HepG2 (cell line): Measurements from ENCODE around the gene RSPRY1. TPM values are rescaled to one million over a fixed set of nuclear protein-coding genes. Genes with fewer than 3 reads are reported as not detected.

Source experiments
- CHCHD3 ChIP-seq: sonication (generic); formaldehyde crosslinking; IDR thresholded peaks from 2 replicates; pipeline ENCODE4 v1.8.0; 2022; ENCODE audit warnings: mild to moderate bottlenecking, missing genetic modification reagents, moderate library complexity
- ELF4 ChIP-seq: sonication (generic); formaldehyde crosslinking; IDR thresholded peaks from 2 replicates; pipeline ENCODE4 v1.5.0; 2020; ENCODE audit warnings: missing genetic modification reagents, mild to moderate bottlenecking, moderate library complexity, borderline replicate concordance
- FOXK2 ChIP-seq: fragments of 450-650 bp; IDR thresholded peaks from 2 replicates; pipeline ENCODE4 v1.6.1; 2016
- REXO4 ChIP-seq: sonication (generic); formaldehyde crosslinking; IDR thresholded peaks from 2 replicates; pipeline ENCODE4 v1.8.0; 2022; ENCODE audit warnings: missing genetic modification reagents, mild to moderate bottlenecking, borderline replicate concordance
- SRSF4 ChIP-seq: fragments of 200-400 bp; formaldehyde crosslinking; IDR thresholded peaks from one replicate; pipeline ENCODE4 v1.6.1; 2018; ENCODE audit warnings: mild to moderate bottlenecking, low read depth, low read length, moderate library complexity; ENCODE audit not compliant: poor library complexity, severe bottlenecking
- ZNF839 ChIP-seq: sonication (generic); formaldehyde crosslinking; IDR thresholded peaks from 2 replicates; pipeline ENCODE4 v1.4.0; 2020; ENCODE audit warnings: missing genetic modification reagents, mild to moderate bottlenecking, borderline replicate concordance
- ZSCAN9 ChIP-seq: IDR thresholded peaks from 2 replicates; pipeline ENCODE4 v1.6.1; 2016; ENCODE audit warnings: borderline replicate concordance
- polyA plus RNA-seq, 8 experiments: library from polyadenylated mRNA; depleted of rRNA in 3 of 8; stranded (reverse) in 7 of 8; unstranded in 1 of 8; fragments of >200 nt; fragmentation: Illumina TruSeq in 4 of 8; extraction: Trizol in 4 of 8; gene quantifications; 2 replicates each; pipeline versions ENCODE4 v1.2.1 to v1.2.3, GENCODE V29; 2011 to 2016; ENCODE audit warnings: low read depth in 4 of 8, missing spikeins in 1 of 8, mixed read lengths in 1 of 8; ENCODE audit not compliant: insufficient read depth in 1 of 8
- total RNA-seq, 5 experiments: library from RNA; depleted of rRNA; stranded (reverse); fragments of >200 nt; fragmentation: Illumina TruSeq; extraction: Trizol; gene quantifications; 2 replicates each; pipeline ENCODE4 v1.2.3, GENCODE V29; 2016; ENCODE audit warnings: low read depth in 1 of 5
- TF ChIP-seq, protein P1 (sequence below): IDR thresholded peaks from 2 replicates; pipeline ENCODE4 v1.6.1; 2016; ENCODE audit warnings: low read depth, missing genetic modification reagents, missing compliant biosample characterization
- TF ChIP-seq, protein P2 (sequence below): sonication (generic); formaldehyde crosslinking; IDR thresholded peaks from 2 replicates; pipeline ENCODE4 v1.5.0; 2020; ENCODE audit warnings: missing genetic modification reagents
- TF ChIP-seq, protein P3 (sequence below): sonication (generic); formaldehyde crosslinking; IDR thresholded peaks from 2 replicates; pipeline ENCODE4; 2020; ENCODE audit warnings: missing genetic modification reagents, mild to moderate bottlenecking, borderline replicate concordance
- TF ChIP-seq, protein P4 (sequence below): sonication (generic); formaldehyde crosslinking; IDR thresholded peaks from 2 replicates; pipeline ENCODE4 v1.5.1; 2020; ENCODE audit warnings: mild to moderate bottlenecking, missing genetic modification reagents, borderline replicate concordance

Gene RSPRY1
- total and polyA plus RNA-seq, 2 of the 13 experiments (the other 11 are each of a cell fraction or from before 2014, with no cell fraction given) = 53.4 to 61.0 TPM

DNA sequence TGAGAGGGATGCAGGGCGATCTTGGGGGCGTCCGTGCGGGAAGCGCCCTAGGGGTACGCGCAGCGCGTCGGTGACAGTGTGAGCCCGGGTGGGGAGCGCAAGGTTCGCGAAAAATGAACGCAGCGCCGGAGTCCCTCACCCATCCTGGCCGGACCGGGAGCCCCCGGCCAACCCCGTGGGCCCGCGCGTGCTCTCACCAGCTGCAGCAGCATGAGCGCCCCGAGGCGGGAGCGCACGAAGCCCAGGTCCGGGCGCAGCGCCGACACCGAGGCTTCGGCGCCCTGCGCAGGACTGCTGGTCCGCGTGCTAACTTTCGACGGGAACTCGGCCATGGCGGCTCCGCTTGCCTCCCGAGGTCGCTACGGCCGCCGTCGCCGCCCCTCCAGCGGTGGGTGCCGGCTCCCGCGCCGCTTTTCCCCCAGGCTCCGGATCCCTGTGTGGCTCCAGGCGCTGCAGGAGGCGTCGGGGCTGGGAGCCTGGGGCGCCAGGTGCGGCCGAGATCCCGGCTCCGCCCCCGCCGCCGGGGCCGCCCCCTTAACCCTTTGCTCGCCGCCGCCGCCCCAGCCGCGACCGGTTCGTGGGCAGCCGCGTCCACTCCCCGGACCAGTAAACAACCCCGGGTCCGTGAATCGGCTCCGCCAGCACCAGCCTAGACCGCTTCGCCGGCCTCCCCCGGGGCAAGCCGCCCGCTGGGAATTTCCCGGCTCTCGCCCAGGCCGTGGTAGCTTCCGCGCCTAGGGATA, 98.3 kb downstream of the RSPRY1 start, which contains the start of gene PLLP (continued):
- TF ChIP-seq, protein P1, sequence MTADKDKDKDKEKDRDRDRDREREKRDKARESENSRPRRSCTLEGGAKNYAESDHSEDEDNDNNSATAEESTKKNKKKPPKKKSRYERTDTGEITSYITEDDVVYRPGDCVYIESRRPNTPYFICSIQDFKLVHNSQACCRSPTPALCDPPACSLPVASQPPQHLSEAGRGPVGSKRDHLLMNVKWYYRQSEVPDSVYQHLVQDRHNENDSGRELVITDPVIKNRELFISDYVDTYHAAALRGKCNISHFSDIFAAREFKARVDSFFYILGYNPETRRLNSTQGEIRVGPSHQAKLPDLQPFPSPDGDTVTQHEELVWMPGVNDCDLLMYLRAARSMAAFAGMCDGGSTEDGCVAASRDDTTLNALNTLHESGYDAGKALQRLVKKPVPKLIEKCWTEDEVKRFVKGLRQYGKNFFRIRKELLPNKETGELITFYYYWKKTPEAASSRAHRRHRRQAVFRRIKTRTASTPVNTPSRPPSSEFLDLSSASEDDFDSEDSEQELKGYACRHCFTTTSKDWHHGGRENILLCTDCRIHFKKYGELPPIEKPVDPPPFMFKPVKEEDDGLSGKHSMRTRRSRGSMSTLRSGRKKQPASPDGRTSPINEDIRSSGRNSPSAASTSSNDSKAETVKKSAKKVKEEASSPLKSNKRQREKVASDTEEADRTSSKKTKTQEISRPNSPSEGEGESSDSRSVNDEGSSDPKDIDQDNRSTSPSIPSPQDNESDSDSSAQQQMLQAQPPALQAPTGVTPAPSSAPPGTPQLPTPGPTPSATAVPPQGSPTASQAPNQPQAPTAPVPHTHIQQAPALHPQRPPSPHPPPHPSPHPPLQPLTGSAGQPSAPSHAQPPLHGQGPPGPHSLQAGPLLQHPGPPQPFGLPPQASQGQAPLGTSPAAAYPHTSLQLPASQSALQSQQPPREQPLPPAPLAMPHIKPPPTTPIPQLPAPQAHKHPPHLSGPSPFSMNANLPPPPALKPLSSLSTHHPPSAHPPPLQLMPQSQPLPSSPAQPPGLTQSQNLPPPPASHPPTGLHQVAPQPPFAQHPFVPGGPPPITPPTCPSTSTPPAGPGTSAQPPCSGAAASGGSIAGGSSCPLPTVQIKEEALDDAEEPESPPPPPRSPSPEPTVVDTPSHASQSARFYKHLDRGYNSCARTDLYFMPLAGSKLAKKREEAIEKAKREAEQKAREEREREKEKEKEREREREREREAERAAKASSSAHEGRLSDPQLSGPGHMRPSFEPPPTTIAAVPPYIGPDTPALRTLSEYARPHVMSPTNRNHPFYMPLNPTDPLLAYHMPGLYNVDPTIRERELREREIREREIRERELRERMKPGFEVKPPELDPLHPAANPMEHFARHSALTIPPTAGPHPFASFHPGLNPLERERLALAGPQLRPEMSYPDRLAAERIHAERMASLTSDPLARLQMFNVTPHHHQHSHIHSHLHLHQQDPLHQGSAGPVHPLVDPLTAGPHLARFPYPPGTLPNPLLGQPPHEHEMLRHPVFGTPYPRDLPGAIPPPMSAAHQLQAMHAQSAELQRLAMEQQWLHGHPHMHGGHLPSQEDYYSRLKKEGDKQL (CRISPR knock-in tag) = no peak
- TF ChIP-seq, protein P2, sequence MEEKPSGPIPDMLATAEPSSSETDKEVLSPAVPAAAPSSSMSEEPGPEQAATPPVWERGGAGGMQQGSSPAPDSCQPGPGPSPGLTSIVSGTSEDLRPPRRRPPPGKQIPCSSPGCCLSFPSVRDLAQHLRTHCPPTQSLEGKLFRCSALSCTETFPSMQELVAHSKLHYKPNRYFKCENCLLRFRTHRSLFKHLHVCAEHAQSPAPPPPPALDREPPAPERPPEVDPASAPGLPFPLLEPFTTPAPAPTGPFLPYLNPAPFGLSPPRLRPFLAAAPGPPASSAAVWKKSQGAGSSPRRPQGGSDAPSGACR = no peak
- TF ChIP-seq ZSCAN9 (CRISPR knock-in tag) = peak; percentile 75; the same call in 1 of the 2 replicates
- TF ChIP-seq, protein P3, sequence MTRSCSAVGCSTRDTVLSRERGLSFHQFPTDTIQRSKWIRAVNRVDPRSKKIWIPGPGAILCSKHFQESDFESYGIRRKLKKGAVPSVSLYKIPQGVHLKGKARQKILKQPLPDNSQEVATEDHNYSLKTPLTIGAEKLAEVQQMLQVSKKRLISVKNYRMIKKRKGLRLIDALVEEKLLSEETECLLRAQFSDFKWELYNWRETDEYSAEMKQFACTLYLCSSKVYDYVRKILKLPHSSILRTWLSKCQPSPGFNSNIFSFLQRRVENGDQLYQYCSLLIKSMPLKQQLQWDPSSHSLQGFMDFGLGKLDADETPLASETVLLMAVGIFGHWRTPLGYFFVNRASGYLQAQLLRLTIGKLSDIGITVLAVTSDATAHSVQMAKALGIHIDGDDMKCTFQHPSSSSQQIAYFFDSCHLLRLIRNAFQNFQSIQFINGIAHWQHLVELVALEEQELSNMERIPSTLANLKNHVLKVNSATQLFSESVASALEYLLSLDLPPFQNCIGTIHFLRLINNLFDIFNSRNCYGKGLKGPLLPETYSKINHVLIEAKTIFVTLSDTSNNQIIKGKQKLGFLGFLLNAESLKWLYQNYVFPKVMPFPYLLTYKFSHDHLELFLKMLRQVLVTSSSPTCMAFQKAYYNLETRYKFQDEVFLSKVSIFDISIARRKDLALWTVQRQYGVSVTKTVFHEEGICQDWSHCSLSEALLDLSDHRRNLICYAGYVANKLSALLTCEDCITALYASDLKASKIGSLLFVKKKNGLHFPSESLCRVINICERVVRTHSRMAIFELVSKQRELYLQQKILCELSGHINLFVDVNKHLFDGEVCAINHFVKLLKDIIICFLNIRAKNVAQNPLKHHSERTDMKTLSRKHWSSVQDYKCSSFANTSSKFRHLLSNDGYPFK (CRISPR knock-in tag) = no peak
- no peak for TF ChIP-seq SRSF4
- peak; percentile 65; the same call in 1 of the 2 replicates for TF ChIP-seq ELF4 (CRISPR knock-in tag)
- peak; percentile 70 for TF ChIP-seq REXO4 (CRISPR knock-in tag)
- peak; percentile 98 for TF ChIP-seq CHCHD3 (CRISPR knock-in tag)
- TF ChIP-seq, protein P4, sequence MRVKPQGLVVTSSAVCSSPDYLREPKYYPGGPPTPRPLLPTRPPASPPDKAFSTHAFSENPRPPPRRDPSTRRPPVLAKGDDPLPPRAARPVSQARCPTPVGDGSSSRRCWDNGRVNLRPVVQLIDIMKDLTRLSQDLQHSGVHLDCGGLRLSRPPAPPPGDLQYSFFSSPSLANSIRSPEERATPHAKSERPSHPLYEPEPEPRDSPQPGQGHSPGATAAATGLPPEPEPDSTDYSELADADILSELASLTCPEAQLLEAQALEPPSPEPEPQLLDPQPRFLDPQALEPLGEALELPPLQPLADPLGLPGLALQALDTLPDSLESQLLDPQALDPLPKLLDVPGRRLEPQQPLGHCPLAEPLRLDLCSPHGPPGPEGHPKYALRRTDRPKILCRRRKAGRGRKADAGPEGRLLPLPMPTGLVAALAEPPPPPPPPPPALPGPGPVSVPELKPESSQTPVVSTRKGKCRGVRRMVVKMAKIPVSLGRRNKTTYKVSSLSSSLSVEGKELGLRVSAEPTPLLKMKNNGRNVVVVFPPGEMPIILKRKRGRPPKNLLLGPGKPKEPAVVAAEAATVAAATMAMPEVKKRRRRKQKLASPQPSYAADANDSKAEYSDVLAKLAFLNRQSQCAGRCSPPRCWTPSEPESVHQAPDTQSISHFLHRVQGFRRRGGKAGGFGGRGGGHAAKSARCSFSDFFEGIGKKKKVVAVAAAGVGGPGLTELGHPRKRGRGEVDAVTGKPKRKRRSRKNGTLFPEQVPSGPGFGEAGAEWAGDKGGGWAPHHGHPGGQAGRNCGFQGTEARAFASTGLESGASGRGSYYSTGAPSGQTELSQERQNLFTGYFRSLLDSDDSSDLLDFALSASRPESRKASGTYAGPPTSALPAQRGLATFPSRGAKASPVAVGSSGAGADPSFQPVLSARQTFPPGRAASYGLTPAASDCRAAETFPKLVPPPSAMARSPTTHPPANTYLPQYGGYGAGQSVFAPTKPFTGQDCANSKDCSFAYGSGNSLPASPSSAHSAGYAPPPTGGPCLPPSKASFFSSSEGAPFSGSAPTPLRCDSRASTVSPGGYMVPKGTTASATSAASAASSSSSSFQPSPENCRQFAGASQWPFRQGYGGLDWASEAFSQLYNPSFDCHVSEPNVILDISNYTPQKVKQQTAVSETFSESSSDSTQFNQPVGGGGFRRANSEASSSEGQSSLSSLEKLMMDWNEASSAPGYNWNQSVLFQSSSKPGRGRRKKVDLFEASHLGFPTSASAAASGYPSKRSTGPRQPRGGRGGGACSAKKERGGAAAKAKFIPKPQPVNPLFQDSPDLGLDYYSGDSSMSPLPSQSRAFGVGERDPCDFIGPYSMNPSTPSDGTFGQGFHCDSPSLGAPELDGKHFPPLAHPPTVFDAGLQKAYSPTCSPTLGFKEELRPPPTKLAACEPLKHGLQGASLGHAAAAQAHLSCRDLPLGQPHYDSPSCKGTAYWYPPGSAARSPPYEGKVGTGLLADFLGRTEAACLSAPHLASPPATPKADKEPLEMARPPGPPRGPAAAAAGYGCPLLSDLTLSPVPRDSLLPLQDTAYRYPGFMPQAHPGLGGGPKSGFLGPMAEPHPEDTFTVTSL (CRISPR knock-in tag) = no peak; the same call in 1 of the 2 replicates
- TF ChIP-seq ZNF839 = peak; percentile 82; the same call in 1 of the 2 replicates
- no peak for TF ChIP-seq FOXK2
